SK-N-DZ (cell line): ENCODE results near the gene GJA5.

ENCODE experiments used
- DNase-seq: peaks from one replicate; pipeline ENCODE4 v3.0.0-alpha.2; 2015; ENCODE audit warnings: low spot score

Gene GJA5

GRCh38 chr1:147729315-147729714 is 31.1 kb downstream of the GJA5 start:
- DNase-seq = no peak

- no peak for DNase-seq
These were observed 34.2 kb downstream of the GJA5 start for GRCh38 chr1:147726168-147726567.

GRCh38 chr1:147725685-147726084 is 34.7 kb downstream of the GJA5 start:
- DNase-seq = no peak

- DNase-seq = peak; percentile 15
These were observed 36.6 kb downstream of the GJA5 start for GRCh38 chr1:147723691-147724323.

- DNase-seq = no peak
These were observed 38.3 kb downstream of the GJA5 start for GRCh38 chr1:147722124-147722523.

GRCh38 chr1:147721716-147722115 is 38.7 kb downstream of the GJA5 start:
- DNase-seq = no peak

GRCh38 chr1:147720557-147720956 is 39.8 kb downstream of the GJA5 start:
- no peak for DNase-seq

- DNase-seq = no peak
These were observed 40.6 kb downstream of the GJA5 start for GRCh38 chr1:147719711-147720225.

- no peak for DNase-seq
These were observed 41.2 kb downstream of the GJA5 start for GRCh38 chr1:147719029-147719698.

GRCh38 chr1:147717706-147718097 is 42.7 kb downstream of the GJA5 start:
- DNase-seq = no peak

- no peak for DNase-seq
These were observed 43.2 kb downstream of the GJA5 start for GRCh38 chr1:147717051-147717705.

GRCh38 chr1:147712605-147713004 is 47.8 kb downstream of the GJA5 start:
- no peak for DNase-seq
